Breast epithelium (tissue), 4 donors: Measurements from ENCODE around the gene SIGMAR1. TPM values are rescaled to one million over a fixed set of nuclear protein-coding genes. Genes with fewer than 3 reads are reported as not detected.

ENCODE experiments used
- DNase-seq, 2 donors: peaks; one replicate each; pipeline ENCODE4 v3.0.0-alpha.2; 2019; ENCODE audit warnings: low spot score in 2 of 2
- H3K27ac ChIP-seq, 2 donors: fragments of 200-600 bp; sonication (generic) in 1 of 2; one replicate each; pipeline ENCODE4 v1.5.1; 2016 to 2019; ENCODE audit warnings: mild to moderate bottlenecking in 1 of 2
- H3K27me3 ChIP-seq, 2 donors: fragments of 200-600 bp; sonication (generic) in 1 of 2; one replicate each; pipeline versions ENCODE4 v1.5.1 to v1.6.0; 2017 to 2019; ENCODE audit warnings: control low read depth in 1 of 2, mild to moderate bottlenecking in 1 of 2
- H3K36me3 ChIP-seq: fragments of 200-600 bp; one replicate; pipeline ENCODE4 v1.5.1; 2019
- H3K4me1 ChIP-seq, 2 donors: fragments of 200-600 bp; sonication (generic); one replicate each; pipeline ENCODE4 v1.5.1; 2016 to 2019; ENCODE audit warnings: control low read depth in 1 of 2
- H3K4me3 ChIP-seq, 3 donors: fragments of 200-600 bp; sonication (generic); 1 replicate in 2 of 3; 2 replicates in 1 of 3; pipeline ENCODE4 v1.5.1; 2016 to 2019; ENCODE audit warnings: mild to moderate bottlenecking in 3 of 3, moderate library complexity in 2 of 3
- H3K9me3 ChIP-seq, 2 donors: fragments of 200-600 bp; sonication (generic) in 1 of 2; one replicate each; pipeline ENCODE4 v1.5.1; 2016 to 2019; ENCODE audit warnings: control low read depth in 1 of 2
- POLR2A ChIP-seq: fragments of 450-650 bp; IDR thresholded peaks from one replicate; pipeline ENCODE4 v1.6.1; 2016; ENCODE audit warnings: antibody characterized with exemption, mild to moderate bottlenecking, moderate library complexity
- POLR2AphosphoS5 ChIP-seq, 3 donors: sonication (generic); formaldehyde crosslinking; IDR thresholded peaks; one replicate each; pipeline ENCODE4 v1.6.1; 2017; ENCODE audit warnings: antibody characterized with exemption in 3 of 3
- intact Hi-C: fragments of 100-400 bp; cut with DNase I; formaldehyde crosslinking; loops from one replicate; pipeline ENCODE4 v1.15.1; 2023; ENCODE audit warnings: low total_unique reads
- total RNA-seq, 3 donors: library from RNA; depleted of rRNA; stranded (reverse); fragments of >200 nt; gene quantifications; one replicate each; pipeline ENCODE4 v1.1.0, GENCODE V29; 2016
- TF ChIP-seq, protein P1 (sequence below), 3 donors: fragments of 450-650 bp; IDR thresholded peaks; one replicate each; pipeline ENCODE4 v1.5.1; 2016 to 2017; ENCODE audit warnings: antibody characterized with exemption in 3 of 3, mild to moderate bottlenecking in 3 of 3, moderate library complexity in 3 of 3

SIGMAR1 gene
- total RNA-seq, 3 donors from 2014 or later, result 62.6 to 84.8 (median 70.8) TPM

DNA sequence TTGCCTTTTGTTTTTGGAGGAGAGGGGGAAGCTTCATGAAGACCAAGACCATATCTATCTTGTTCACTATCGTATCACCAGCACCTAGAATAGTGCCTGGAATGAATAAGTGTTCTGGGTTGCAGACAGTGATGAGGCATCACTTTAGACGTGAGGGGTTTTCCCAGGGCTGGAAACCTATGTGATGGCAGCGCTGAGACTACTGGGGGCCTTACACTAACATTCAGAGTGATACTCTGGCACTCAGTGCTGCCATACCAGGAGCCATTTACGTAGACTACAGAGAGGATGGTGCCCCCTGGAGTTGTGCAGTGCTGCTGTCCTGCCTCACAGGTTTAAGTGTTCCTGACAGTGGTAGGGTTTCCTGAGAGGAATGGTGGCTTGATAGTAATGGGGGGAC, 46.6 kb upstream of the SIGMAR1 start:
- no peak overlapping the region for H3K4me3 ChIP-seq
- no peak overlapping the region for H3K27ac ChIP-seq
- TF ChIP-seq POLR2A, result no peak
- TF ChIP-seq, protein P1, sequence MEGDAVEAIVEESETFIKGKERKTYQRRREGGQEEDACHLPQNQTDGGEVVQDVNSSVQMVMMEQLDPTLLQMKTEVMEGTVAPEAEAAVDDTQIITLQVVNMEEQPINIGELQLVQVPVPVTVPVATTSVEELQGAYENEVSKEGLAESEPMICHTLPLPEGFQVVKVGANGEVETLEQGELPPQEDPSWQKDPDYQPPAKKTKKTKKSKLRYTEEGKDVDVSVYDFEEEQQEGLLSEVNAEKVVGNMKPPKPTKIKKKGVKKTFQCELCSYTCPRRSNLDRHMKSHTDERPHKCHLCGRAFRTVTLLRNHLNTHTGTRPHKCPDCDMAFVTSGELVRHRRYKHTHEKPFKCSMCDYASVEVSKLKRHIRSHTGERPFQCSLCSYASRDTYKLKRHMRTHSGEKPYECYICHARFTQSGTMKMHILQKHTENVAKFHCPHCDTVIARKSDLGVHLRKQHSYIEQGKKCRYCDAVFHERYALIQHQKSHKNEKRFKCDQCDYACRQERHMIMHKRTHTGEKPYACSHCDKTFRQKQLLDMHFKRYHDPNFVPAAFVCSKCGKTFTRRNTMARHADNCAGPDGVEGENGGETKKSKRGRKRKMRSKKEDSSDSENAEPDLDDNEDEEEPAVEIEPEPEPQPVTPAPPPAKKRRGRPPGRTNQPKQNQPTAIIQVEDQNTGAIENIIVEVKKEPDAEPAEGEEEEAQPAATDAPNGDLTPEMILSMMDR (IDR thresholded peaks at IDR 0.05), result no peak
- TF ChIP-seq POLR2AphosphoS5 (IDR thresholded peaks at IDR 0.05), result no peak
- H3K27me3 ChIP-seq, result no peaks in the 10 kb centered on the region
- H3K36me3 ChIP-seq, result no peaks in the 10 kb centered on the region
- intact Hi-C loops, result no loop called here
- no peak for DNase-seq
- H3K4me1 ChIP-seq, result no peaks in the 10 kb centered on the region
- H3K9me3 ChIP-seq, result no peaks in the 10 kb centered on the region

DNA sequence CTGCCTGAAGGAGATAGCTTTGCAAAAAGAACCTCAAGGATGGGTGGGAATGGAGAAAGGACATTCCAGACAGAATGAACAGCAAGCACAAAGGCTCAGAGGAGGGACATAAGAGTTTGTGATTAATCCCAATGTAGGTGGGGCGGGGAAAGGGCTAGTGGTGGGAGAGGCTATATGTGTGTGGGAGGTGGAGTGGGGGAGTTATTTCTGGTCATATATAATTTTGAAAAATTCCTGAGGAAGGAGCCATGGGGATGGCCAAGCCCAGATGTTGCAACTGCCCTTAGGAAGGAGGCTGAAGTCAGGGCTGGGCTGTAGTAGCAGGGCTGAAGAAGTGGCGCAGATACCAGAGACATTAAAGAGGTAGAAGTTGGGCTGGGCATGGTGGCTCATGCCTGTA, 38.3 kb upstream of the SIGMAR1 start:
- no peak for DNase-seq
- H3K4me1 ChIP-seq, result no peaks in the 10 kb centered on the region
- no peaks in the 10 kb centered on the region for H3K36me3 ChIP-seq
- H3K9me3 ChIP-seq, result no peaks in the 10 kb centered on the region
- intact Hi-C loops, result no loop called here
- H3K27ac ChIP-seq, result peak overlapping the region in 1 of 2 donors; percentile 75
- TF ChIP-seq, protein P1 (IDR thresholded peaks at IDR 0.05), result no peak
- TF ChIP-seq POLR2AphosphoS5 (IDR thresholded peaks at IDR 0.05), result no peak
- no peak for TF ChIP-seq POLR2A
- H3K4me3 ChIP-seq, result no peak overlapping the region
- H3K27me3 ChIP-seq, result no peaks in the 10 kb centered on the region

DNA sequence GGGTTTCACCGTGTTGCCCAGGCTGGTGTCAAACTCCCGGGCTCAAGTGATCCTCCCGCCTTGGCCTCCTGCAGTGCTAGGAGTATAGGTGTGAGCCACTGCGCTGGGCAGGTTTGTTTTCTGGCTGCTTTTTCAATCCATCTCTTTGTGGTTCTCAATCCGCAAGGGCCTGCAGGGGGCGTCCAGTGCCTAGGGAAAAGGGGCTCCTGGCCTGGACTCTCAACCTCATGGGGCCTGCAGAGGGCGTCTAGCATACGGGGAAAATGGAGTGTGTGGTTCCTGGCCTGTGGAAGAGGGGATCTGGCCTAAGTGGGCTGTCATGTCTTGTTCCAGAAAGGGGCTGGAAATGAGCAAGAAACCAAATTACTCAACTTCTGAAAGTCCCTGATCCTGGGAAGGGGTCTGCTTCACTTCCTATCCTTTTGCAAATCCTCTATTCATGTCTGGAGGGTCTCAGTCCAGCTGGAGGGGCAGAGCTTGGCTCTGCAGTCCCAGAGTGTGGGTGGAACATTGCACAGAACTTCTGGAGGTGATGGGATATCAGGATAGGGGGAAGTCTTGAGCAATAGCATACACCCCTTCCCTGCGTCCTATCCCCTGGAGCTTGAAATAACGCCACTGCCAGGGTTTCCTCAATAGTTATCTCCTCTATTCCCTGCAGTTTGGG, 37.6 kb upstream of the SIGMAR1 start:
- no peaks in the 10 kb centered on the region for H3K9me3 ChIP-seq
- H3K27me3 ChIP-seq, result no peaks in the 10 kb centered on the region
- peak overlapping the region in 1 of 2 donors; percentile 75 for H3K27ac ChIP-seq
- no peaks in the 10 kb centered on the region for H3K4me1 ChIP-seq
- intact Hi-C loops, result no loop called here
- no peak for DNase-seq
- H3K4me3 ChIP-seq, result no peak overlapping the region
- no peaks in the 10 kb centered on the region for H3K36me3 ChIP-seq
- TF ChIP-seq, protein P1 (IDR thresholded peaks at IDR 0.05), result peak in 2 of 3 donors; percentile 29 to 47
- TF ChIP-seq POLR2AphosphoS5 (IDR thresholded peaks at IDR 0.05) (no peak), POLR2A (no peak)

DNA sequence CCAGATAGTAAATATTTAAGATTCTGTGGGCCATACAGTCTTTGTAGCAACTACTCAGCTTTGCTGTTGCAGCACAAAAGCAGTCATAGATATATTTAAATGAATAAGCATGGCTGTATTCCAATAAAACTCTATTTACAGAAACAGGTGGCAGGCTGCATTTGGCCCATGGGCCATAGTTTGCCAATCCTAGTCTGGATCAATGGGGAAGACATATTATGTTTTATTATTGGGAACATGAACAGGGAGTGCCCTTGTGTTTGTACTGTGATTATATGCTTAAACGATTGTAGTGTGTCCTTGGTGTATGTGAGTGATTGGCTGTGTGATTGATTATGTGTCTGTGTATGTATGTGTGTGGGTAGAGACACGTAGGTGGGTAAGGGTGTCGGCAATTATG, 36.9 kb upstream of the SIGMAR1 start:
- H3K36me3 ChIP-seq, result no peaks in the 10 kb centered on the region
- no peak overlapping the region for H3K27ac ChIP-seq
- TF ChIP-seq POLR2A, result no peak
- no peak for TF ChIP-seq POLR2AphosphoS5 (IDR thresholded peaks at IDR 0.05)
- no peaks in the 10 kb centered on the region for H3K4me1 ChIP-seq
- no peaks in the 10 kb centered on the region for H3K27me3 ChIP-seq
- H3K4me3 ChIP-seq, result no peak overlapping the region
- H3K9me3 ChIP-seq, result peaks cover 0 to 2% of the 10 kb centered on the region in 2 donors
- no peak for DNase-seq
- intact Hi-C loops, result no loop called here

DNA sequence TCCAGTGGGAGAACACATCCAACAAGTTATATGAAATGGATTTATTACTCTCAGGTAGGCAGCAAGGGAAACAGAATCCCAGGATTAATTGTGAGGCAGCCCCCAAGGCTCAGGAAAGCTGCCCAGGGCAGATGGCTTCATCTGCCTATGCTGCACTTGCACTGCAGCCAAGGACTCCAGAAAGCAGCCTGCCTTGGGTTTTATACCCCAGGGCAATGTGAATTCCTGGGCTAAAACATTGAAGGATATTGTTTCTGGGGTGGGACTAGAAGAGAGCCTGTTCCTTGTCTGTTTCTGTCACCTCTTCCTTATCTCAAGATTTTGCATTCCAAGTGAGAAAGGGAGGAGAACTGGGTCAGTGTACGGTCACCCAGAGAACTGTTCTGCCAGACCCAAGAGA, 33.7 kb upstream of the SIGMAR1 start:
- Histone ChIP-seq H3K4me3 (no peak overlapping the region), H3K36me3 (no peaks in the 10 kb centered on the region), H3K27ac (no peak overlapping the region), H3K9me3 (peaks cover 0 to 2% of the 10 kb centered on the region in 2 donors), H3K4me1 (no peaks in the 10 kb centered on the region), H3K27me3 (no peaks in the 10 kb centered on the region)
- no peak for TF ChIP-seq POLR2AphosphoS5 (IDR thresholded peaks at IDR 0.05)
- TF ChIP-seq, protein P1 (IDR thresholded peaks at IDR 0.05), result no peak
- no peak for TF ChIP-seq POLR2A
- intact Hi-C loops, result no loop called here
- DNase-seq, result no peak
